Heart left ventricle (tissue), 16 donors: Measurements from ENCODE around the gene CASP1. TPM values are rescaled to one million over a fixed set of nuclear protein-coding genes. Genes with fewer than 3 reads are reported as not detected.

Experiments used
- ATAC-seq, 4 donors: fragments of 200-7000 bp; cut with Tn5 transposase; one replicate each; pipeline ENCODE4 v1.9.1; 2020 to 2022; ENCODE audit warnings: moderate library complexity in 4 of 4, mild to moderate bottlenecking in 3 of 4, moderate number of reproducible peaks in 1 of 4
- DNase-seq, 5 donors: peaks; one replicate each; pipeline ENCODE4 v3.0.0-alpha.2; 2020
- H3K27ac ChIP-seq, 12 donors: fragments of 200-600 bp; sonication (generic) in 4 of 12; one replicate each; pipeline versions ENCODE4 v1.5.0 to v1.8.0; 2016 to 2022; ENCODE audit warnings: mild to moderate bottlenecking in 2 of 12
- H3K27me3 ChIP-seq, 9 donors: fragments of 200-600 bp; sonication (generic) in 2 of 9; one replicate each; pipeline versions ENCODE4 v1.5.1 to v1.8.0; 2016 to 2022; ENCODE audit warnings: mild to moderate bottlenecking in 3 of 9
- H3K36me3 ChIP-seq, 9 donors: fragments of 200-600 bp; sonication (generic) in 2 of 9; one replicate each; pipeline versions ENCODE4 v1.5.0 to v1.8.0; 2018 to 2022; ENCODE audit warnings: mild to moderate bottlenecking in 2 of 9
- H3K4me1 ChIP-seq, 12 donors: fragments of 200-600 bp; sonication (generic) in 4 of 12; one replicate each; pipeline versions ENCODE4 v1.5.0 to v1.8.0; 2016 to 2022; ENCODE audit warnings: mild to moderate bottlenecking in 3 of 12
- H3K4me3 ChIP-seq, 12 donors: fragments of 200-600 bp; sonication (generic) in 4 of 12; one replicate each; pipeline versions ENCODE4 v1.5.0 to v1.8.0; 2017 to 2022; ENCODE audit warnings: mild to moderate bottlenecking in 9 of 12, moderate library complexity in 4 of 12
- H3K9me3 ChIP-seq, 12 donors: fragments of 200-600 bp; sonication (generic) in 4 of 12; one replicate each; pipeline versions ENCODE4 v1.5.0 to v1.8.0; 2016 to 2022; ENCODE audit warnings: mild to moderate bottlenecking in 1 of 12
- CTCF ChIP-seq, 12 donors: fragments of 200-600 bp; sonication (generic) in 4 of 12; IDR thresholded peaks; one replicate each; pipeline versions ENCODE4 v1.5.0 to v1.8.0; 2018 to 2022; ENCODE audit warnings: antibody characterized with exemption in 12 of 12, mild to moderate bottlenecking in 5 of 12
- POLR2A ChIP-seq, 2 donors: fragments of 450-650 bp; IDR thresholded peaks; one replicate each; pipeline ENCODE4 v1.6.1; 2017; ENCODE audit warnings: antibody characterized with exemption in 2 of 2, mild to moderate bottlenecking in 2 of 2, moderate library complexity in 2 of 2
- WGBS, 4 donors: extraction: QIAGEN DNeasy Blood & Tissue Kit in 2 of 4; methylation state at CpG; one replicate each; pipeline versions ENCODE4 v1.1.5 to v1.1.7; 2013 to 2018; 5-methylcytosine and 5-hydroxymethylcytosine counted together
- intact Hi-C, 10 donors: fragments of 100-400 bp; cut with DNase I; formaldehyde crosslinking; loops; one replicate each; pipeline versions ENCODE4 v1.11.1 to v1.14.2; 2022
- polyA plus RNA-seq, 2 donors: library from polyadenylated mRNA; stranded (reverse); fragments of 200-250 nt; gene quantifications; one replicate each; pipeline ENCODE4 v1.2.3, GENCODE V29; 2013
- total RNA-seq, 9 donors: library from RNA; depleted of rRNA in 2 of 9; stranded (reverse); fragments of >200 nt in 2 of 9; fragmentation: NEBNext Ultra II Directional in 3 of 9; extraction: Animal tissue kit (Norgen Biotek cat#: 25700) in 3 of 9; gene quantifications; one replicate each; pipeline versions ENCODE4 v1.1.0 to v1.2.4, GENCODE V29; 2016 to 2023
- donor health status: ischemic (EF 13 %, LVEDD 7.1; RV severe dilation, severe dysfunction).
- donor health status: healthy with polysubstance abuse.
- donor health status: DM: no; HTN: yes; CAD: no.
- donor health status: DM: no; HTN: no; CAD: no.
- donor health status: ischemic (EF 25% LVEDD 6.9; RV normal size, moderate dysfunction).
- donor health status: ischemic (EF 25% LVEDD 5.7; RV mildly dilated, moderate dysfunction).
- donor health status: healthy.
- donor health status: DM: yes; HTN: yes; CAD: no.
- donor health status: ischemic (EF 35%, LVEDD 5.7; RV mildly dilated, moderate dysfunction).
- donor health status: nonischemic (EF 11% LVEDD 7.7; RV severe dilation, severe dysfunction).
- donor health status: DM: yes; HTN: yes; CAD: no.
- donor health status: PGD.
- donor health status: ischemic (EF 29% LVEDD 5.4; RV normal size, mild dysfunction).
- donor health status: nonischemic (EF 23%, LVEDD 6.1; RV moderate dilation, normal function).

The CASP1 gene
- total and polyA plus RNA-seq, 11 donors = 2.8 to 68.4 (median 7.8) TPM

- H3K4me1 ChIP-seq = peaks cover 0 to 81% (median 3%) of the 10 kb centered on the region in 12 donors
- ATAC-seq = no peak
These were observed 2.4 kb downstream of the CASP1 start for GRCh38 chr11:105032495-105032894.

GRCh38 chr11:105027678-105028077 is 7.3 kb downstream of the CASP1 start:
- no peak for DNase-seq
- intact Hi-C loops = no loop called here
- H3K36me3 ChIP-seq = peaks cover 0 to 71% (median 60%) of the 10 kb centered on the region in 9 donors

More at GRCh38 chr11:105032495-105032894, 2.4 kb downstream of the CASP1 start:
- 82 to 94% (median 88%) methylated on average over 2 of the region's 2 CpGs for WGBS, 4 donors
- Histone ChIP-seq H3K27me3 (no peaks in the 10 kb centered on the region), H3K36me3 (peaks cover 0 to 43% (median 37%) of the 10 kb centered on the region in 9 donors), H3K27ac (peak overlapping the region in 1 of 12 donors; percentile 96), H3K9me3 (no peaks in the 10 kb centered on the region), H3K4me3 (peak overlapping the region in 6 of 12 donors; percentile 4 to 66 (median 54))
- intact Hi-C loops = loop anchor here in 2 of 10 donors (10.0 kb wide), 1 partner anchor 68 kb away; the partner anchor contains the start of gene CASP4 (in 2 of the 2)
- DNase-seq = no peak
- no peak for TF ChIP-seq CTCF (IDR thresholded peaks at IDR 0.05)
- no peak for TF ChIP-seq POLR2A (IDR thresholded peaks at IDR 0.05)

GRCh38 chr11:105024394-105024793 is 10.6 kb downstream of the CASP1 start:
- 84 to 90% (median 86%) methylated on average over 1 of the region's 1 CpG for WGBS, 4 donors
- DNase-seq = no peak
- Histone ChIP-seq H3K27me3 (no peaks in the 10 kb centered on the region), H3K36me3 (peaks cover 0 to 49% (median 41%) of the 10 kb centered on the region in 9 donors), H3K9me3 (peaks cover 0 to 3% (median 0%) of the 10 kb centered on the region in 12 donors), H3K4me3 (no peak overlapping the region), H3K4me1 (peaks cover 0 to 31% (median 0%) of the 10 kb centered on the region in 12 donors), H3K27ac (no peak overlapping the region)
- intact Hi-C loops = no loop called here
- no peak for ATAC-seq
- TF ChIP-seq POLR2A (IDR thresholded peaks at IDR 0.05) = no peak
- TF ChIP-seq CTCF (IDR thresholded peaks at IDR 0.05) = no peak

More at GRCh38 chr11:105027678-105028077, 7.3 kb downstream of the CASP1 start:
- H3K27ac ChIP-seq = peak overlapping the region in 1 of 12 donors; percentile 19
- ATAC-seq = no peak
- TF ChIP-seq CTCF (IDR thresholded peaks at IDR 0.05) (no peak), POLR2A (IDR thresholded peaks at IDR 0.05) (no peak)
- no peaks in the 10 kb centered on the region for H3K9me3 ChIP-seq
- no peaks in the 10 kb centered on the region for H3K27me3 ChIP-seq
- H3K4me3 ChIP-seq = no peak overlapping the region
- H3K4me1 ChIP-seq = peaks cover 0 to 52% (median 0%) of the 10 kb centered on the region in 12 donors
- 72 to 80% (median 76%) methylated on average over 3 of the region's 3 CpGs for WGBS, 4 donors

- Histone ChIP-seq H3K36me3 (peaks cover 0 to 35% (median 28%) of the 10 kb centered on the region in 9 donors), H3K4me3 (peak within 1 kb of the TSS in 1 of 12 donors; percentile 23), H3K4me1 (peaks cover 0 to 20% (median 0%) of the 10 kb centered on the region in 12 donors), H3K27ac (peak within 1 kb of the TSS in 1 of 12 donors; percentile 74), H3K9me3 (peaks cover 0 to 3% (median 0%) of the 10 kb centered on the region in 12 donors), H3K27me3 (no peaks in the 10 kb centered on the region)
- intact Hi-C loops = no loop called here
- TF ChIP-seq CTCF (IDR thresholded peaks at IDR 0.05) (no peak), POLR2A (IDR thresholded peaks at IDR 0.05) (no peak)
- DNase-seq (no peak), ATAC-seq (peak in 3 of 4 donors; percentile 52 to 61 (median 54))
These were observed 11.9 kb downstream of the CASP1 start, which contains the start of gene CASP5 for GRCh38 chr11:105023003-105023402. Gene CASP5, minus strand, starts transcription at chr11:105023168. Its CDS starts 32 bp downstream, at chr11:105023136.
